GM21576 (cell line): Measurements from ENCODE around the gene WDR74.
A peak's percentile ranks its signal among the peaks of the same experiment; 100 is the strongest.
"Not testable (repeated sequence)": the region's sequence is repeated elsewhere in the genome, so short reads cannot be mapped to it uniquely, and the experiment has no call there.

Source experiments
- ATAC-seq: cut with Tn5 transposase; IDR thresholded peaks from one replicate; pipeline ENCODE4 v1.9.1; 2021; ENCODE audit warnings: mild to moderate bottlenecking, moderate library complexity; ENCODE audit not compliant: unreplicated experiment

WDR74 gene

GRCh38 chr11:62860835-62861563, 21.6 kb upstream of the WDR74 start:
- no peak for ATAC-seq

GRCh38 chr11:62859281-62859703, 19.9 kb upstream of the WDR74 start:
- ATAC-seq = not testable (repeated sequence)

- ATAC-seq = no peak
These were observed 18.8 kb upstream of the WDR74 start for GRCh38 chr11:62858201-62858600.

- ATAC-seq = no peak
These were observed 18.2 kb upstream of the WDR74 start for GRCh38 chr11:62857541-62857982.

- ATAC-seq = no peak
These were observed 17.0 kb upstream of the WDR74 start for GRCh38 chr11:62856333-62856895.

- ATAC-seq = peak; percentile 82
These were observed 16.4 kb upstream of the WDR74 start for GRCh38 chr11:62855571-62856332.

GRCh38 chr11:62854825-62855570, 15.6 kb upstream of the WDR74 start:
- ATAC-seq = no peak

- ATAC-seq = no peak
These were observed 14.8 kb upstream of the WDR74 start for GRCh38 chr11:62854013-62854824.

- no peak for ATAC-seq
These were observed 14.0 kb upstream of the WDR74 start for GRCh38 chr11:62853279-62853965.

GRCh38 chr11:62852523-62853188, 13.3 kb upstream of the WDR74 start:
- ATAC-seq = no peak

GRCh38 chr11:62851807-62852522, 12.6 kb upstream of the WDR74 start:
- ATAC-seq = no peak

- ATAC-seq = no peak
These were observed 11.8 kb upstream of the WDR74 start for GRCh38 chr11:62850911-62851806.

- ATAC-seq = no peak
These were observed 8.5 kb upstream of the WDR74 start for GRCh38 chr11:62847767-62848314.

GRCh38 chr11:62846177-62846576, 6.8 kb upstream of the WDR74 start:
- ATAC-seq = no peak

GRCh38 chr11:62844154-62844553, 4.8 kb upstream of the WDR74 start:
- ATAC-seq = no peak

GRCh38 chr11:62843466-62843865, 4.1 kb upstream of the WDR74 start:
- no peak for ATAC-seq

GRCh38 chr11:62842891-62843290, 3.5 kb upstream of the WDR74 start:
- not testable (repeated sequence) for ATAC-seq
